H54 (cell line): Measurements from ENCODE around the gene MTMR10.

Experiments
- DNase-seq: peaks from one replicate; pipeline ENCODE4 v3.0.0; 2011; ENCODE audit warnings: low spot score, mixed read lengths; ENCODE audit not compliant: insufficient read length
- FAIRE-seq: peaks from 3 replicates; lab custom pipeline; 2011; peaks lifted over from hg19 to GRCh38; lab: Jason Lieb, UNC
- POLR2A ChIP-seq: IDR thresholded peaks from 2 replicates; pipeline ENCODE4 v1.6.1; 2011; ENCODE audit warnings: low read depth, mild to moderate bottlenecking, low read length

The MTMR10 gene

DNA sequence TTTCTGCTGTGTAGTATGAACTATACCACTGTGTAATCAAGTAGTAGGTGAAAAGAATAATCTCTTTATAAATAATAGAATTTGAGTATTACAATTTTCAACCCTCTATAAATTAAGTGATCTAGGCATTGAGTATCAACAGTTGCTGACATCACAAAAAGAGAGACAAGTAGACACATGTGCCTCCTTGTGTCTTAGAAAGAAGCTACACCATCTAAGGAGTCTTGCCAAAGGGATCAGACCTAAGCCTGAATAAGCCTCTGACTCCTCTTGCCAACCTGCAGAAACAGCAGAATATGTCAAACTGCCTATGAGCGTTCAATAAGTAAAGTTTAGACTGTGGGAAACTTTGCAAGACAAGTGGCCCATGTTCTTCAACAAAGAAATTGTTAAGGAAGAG is 5.8 kb upstream of the MTMR10 start:
- DNase-seq: no peak
- FAIRE-seq: no peak
- TF ChIP-seq POLR2A: no peak

- no peak for DNase-seq
- TF ChIP-seq POLR2A: no peak
- peak; percentile 50 for FAIRE-seq
Measured at GRCh38 chr15:30992249-30992864, 929 bp upstream of the MTMR10 start.

GRCh38 chr15:30990446-30991254 is 778 bp downstream of the MTMR10 start:
- FAIRE-seq: peak; percentile 53

GRCh38 chr15:30990036-30990435 is 1.4 kb downstream of the MTMR10 start:
- DNase-seq (no peak), FAIRE-seq (no peak)
- no peak for TF ChIP-seq POLR2A

More at GRCh38 chr15:30990446-30991254, 778 bp downstream of the MTMR10 start:
- TF ChIP-seq POLR2A: no peak
- no peak for DNase-seq

DNA sequence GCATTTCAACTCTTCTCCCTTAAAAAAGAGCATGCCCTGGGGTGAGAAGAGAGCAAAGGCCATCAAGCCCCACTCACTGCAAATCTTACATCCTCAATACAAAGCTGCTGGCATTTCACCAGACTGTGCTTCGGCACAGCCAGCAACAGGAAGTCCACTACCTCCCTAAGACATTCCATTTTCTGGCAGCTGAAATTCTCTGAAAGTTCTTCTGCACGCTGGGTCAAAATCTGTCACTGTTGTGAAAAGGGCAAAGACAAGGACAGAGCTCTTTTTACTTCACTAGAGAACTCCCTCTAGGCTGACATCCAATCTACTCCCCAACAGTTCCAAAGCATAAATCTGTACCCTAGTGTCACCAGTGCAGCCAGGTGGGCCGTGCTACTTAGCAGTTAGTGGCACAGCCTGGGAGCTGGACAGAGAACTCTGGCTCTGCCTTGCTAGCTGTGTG is 6.3 kb downstream of the MTMR10 start:
- TF ChIP-seq POLR2A: no peak
- DNase-seq: no peak
- FAIRE-seq: peak; percentile 45

- FAIRE-seq: no peak
- TF ChIP-seq POLR2A: no peak
Measured at GRCh38 chr15:30984542-30984941, 6.9 kb downstream of the MTMR10 start.

DNA sequence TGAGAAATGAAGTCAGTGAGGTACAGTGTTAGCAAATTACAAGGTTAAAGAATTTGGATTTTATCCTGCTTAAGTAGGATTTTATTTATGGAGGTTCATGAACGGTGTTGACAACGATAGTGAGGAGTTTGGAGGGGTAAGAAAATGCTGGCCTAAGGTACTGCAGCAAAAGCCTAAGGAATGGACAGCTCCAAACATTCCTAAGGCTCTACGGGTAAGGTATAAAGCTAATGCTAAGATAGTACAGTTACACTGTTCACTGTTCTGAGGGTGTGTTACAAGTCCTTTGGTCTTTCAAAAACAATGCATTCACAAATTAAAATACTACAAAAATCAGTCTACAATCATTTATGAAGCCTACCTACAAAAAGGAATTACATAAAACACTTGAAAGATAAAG is 7.3 kb downstream of the MTMR10 start:
- no peak for TF ChIP-seq POLR2A
- DNase-seq: no peak
- FAIRE-seq: no peak

More at GRCh38 chr15:30984542-30984941, 6.9 kb downstream of the MTMR10 start:
- no peak for DNase-seq

GRCh38 chr15:30979457-30979856 is 12.0 kb downstream of the MTMR10 start:
- FAIRE-seq (no peak), DNase-seq (no peak)
- TF ChIP-seq POLR2A: no peak

DNA sequence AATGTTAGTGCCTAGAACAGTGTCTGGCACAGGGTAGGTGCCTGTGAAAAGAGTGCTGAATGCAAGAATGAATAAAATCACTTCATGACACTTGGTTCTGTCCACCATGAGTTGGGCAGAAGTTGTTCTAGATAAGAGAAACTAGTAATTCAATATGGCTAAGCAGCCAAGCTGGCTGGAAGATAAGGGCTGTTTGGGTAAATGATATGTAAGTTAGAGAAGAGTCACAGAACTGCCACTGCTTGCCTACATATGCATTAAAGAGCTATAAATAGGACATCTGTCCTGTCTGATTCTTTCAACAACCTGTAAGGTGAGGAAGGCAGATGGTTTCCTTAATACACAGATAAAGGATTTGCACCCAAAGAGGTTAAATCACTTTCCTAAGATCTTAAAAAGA is 13.1 kb downstream of the MTMR10 start:
- TF ChIP-seq POLR2A: no peak
- FAIRE-seq: no peak

DNA sequence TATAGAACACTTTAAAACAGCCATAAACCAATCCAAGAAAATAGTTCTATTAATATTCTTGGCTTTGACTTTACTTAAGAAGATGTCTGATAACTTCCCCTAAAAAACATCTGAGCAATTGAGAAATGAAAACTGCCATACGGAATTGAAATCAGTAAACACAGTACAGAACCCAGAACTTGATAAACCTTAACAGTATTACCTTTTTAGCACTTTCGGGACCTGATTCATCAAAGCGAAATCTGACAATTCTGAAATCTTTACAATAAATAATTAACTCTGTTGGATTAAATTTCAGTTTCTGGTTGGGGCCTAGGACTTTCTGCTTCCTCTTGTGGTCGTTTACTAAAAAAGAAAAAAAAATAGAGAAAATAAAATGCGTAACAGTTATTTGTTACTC is 17.3 kb downstream of the MTMR10 start:
- FAIRE-seq (no peak), DNase-seq (no peak)
- no peak for TF ChIP-seq POLR2A

More for the DNA sequence above, 13.1 kb downstream of the MTMR10 start:
- no peak for DNase-seq

GRCh38 chr15:30973379-30973778 is 18.0 kb downstream of the MTMR10 start:
- no peak for TF ChIP-seq POLR2A
- DNase-seq (no peak), FAIRE-seq (no peak)

DNA sequence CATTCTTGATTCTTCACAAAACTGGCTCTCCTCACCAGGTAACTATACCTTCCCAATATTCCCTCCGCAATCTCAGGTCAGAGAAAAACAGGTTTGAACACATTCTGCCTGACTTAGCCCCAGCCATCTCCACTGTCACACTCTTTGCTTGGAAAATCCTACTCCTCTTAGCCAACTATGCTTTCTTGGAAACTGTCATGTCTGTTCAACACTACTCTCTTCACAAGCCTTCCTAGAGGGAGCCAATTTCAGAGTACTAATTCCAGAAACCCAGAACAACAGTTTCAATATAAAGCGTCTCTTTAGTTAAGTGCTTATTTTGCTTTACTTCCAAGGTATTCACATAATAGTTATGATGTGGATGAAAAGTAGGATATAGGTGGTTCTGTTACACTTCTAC is 21.7 kb downstream of the MTMR10 start:
- DNase-seq (no peak), FAIRE-seq (no peak)
- no peak for TF ChIP-seq POLR2A

GRCh38 chr15:30963681-30964080 is 27.7 kb downstream of the MTMR10 start:
- FAIRE-seq (no peak), DNase-seq (no peak)
- TF ChIP-seq POLR2A: no peak

GRCh38 chr15:30962659-30963058 is 28.8 kb downstream of the MTMR10 start:
- no peak for DNase-seq
- no peak for TF ChIP-seq POLR2A
- FAIRE-seq: no peak
